SK-N-SH (cell line): Measurements from ENCODE around the gene SLC38A8.

Source experiments
- EP300 ChIP-seq, 2 experiments: IDR thresholded peaks; 2 replicates each; pipeline versions ENCODE4 v1.4.0 to v1.6.1; 2012; ENCODE audit warnings: borderline replicate concordance in 1 of 2, low read depth in 1 of 2, low read length in 1 of 2
- EZH2phosphoT487 ChIP-seq: fragments of 200-600 bp; sonication (generic); IDR thresholded peaks from 2 replicates; pipeline ENCODE4 v1.6.1; 2017; ENCODE audit warnings: low read depth, mixed run types, mild to moderate bottlenecking, antibody characterized with exemption, moderate library complexity, borderline replicate concordance
- MXI1 ChIP-seq: IDR thresholded peaks from 2 replicates; pipeline ENCODE4 v1.6.1; 2012; ENCODE audit warnings: mild to moderate bottlenecking, low read depth, low read length, improper control_type of control experiment
- POLR2AphosphoS5 ChIP-seq: IDR thresholded peaks from 2 replicates; pipeline ENCODE4 v1.6.1; 2012; ENCODE audit warnings: low read depth, low read length
- RAD21 ChIP-seq: IDR thresholded peaks from 2 replicates; pipeline ENCODE4 v1.6.1; 2012; ENCODE audit warnings: mild to moderate bottlenecking, low read length
- RXRA ChIP-seq: IDR thresholded peaks from 2 replicates; pipeline ENCODE4 v1.4.0; 2012; ENCODE audit warnings: low read depth, mild to moderate bottlenecking, borderline replicate concordance
- SIN3A ChIP-seq: IDR thresholded peaks from 2 replicates; pipeline ENCODE4 v1.6.1; 2012; ENCODE audit warnings: low read depth, mild to moderate bottlenecking, low read length, moderate library complexity, borderline replicate concordance
- TAF1 ChIP-seq: IDR thresholded peaks from 2 replicates; pipeline ENCODE4 v1.6.1; 2012; ENCODE audit warnings: low read depth, mild to moderate bottlenecking, low read length, moderate library complexity, borderline replicate concordance
- YY1 ChIP-seq: IDR thresholded peaks from 2 replicates; pipeline ENCODE4 v1.4.0; 2012; ENCODE audit warnings: low read depth, mild to moderate bottlenecking
- TF ChIP-seq, protein P1 (sequence below): fragments of 200-600 bp; sonication (generic); IDR thresholded peaks from 2 replicates; pipeline ENCODE4 v1.6.1; 2017; ENCODE audit warnings: antibody characterized with exemption, mild to moderate bottlenecking, moderate library complexity
- TF ChIP-seq, protein P2 (sequence below): IDR thresholded peaks from 2 replicates; pipeline ENCODE4 v1.6.1; 2012; ENCODE audit warnings: mild to moderate bottlenecking, low read depth, low read length, moderate library complexity
- TF ChIP-seq, protein P3 (sequence below): fragments of 150-350 bp; IDR thresholded peaks from 2 replicates; pipeline ENCODE4 v1.6.1; 2017; ENCODE audit warnings: antibody characterized with exemption, low read length, low read depth, borderline replicate concordance
- TF ChIP-seq, protein P4 (sequence below): IDR thresholded peaks from 2 replicates; pipeline ENCODE4 v1.4.0; 2012; ENCODE audit warnings: low read depth, borderline replicate concordance
- TF ChIP-seq, protein P5 (sequence below): IDR thresholded peaks from 2 replicates; pipeline ENCODE4 v1.4.0; 2012; ENCODE audit warnings: low read depth, borderline replicate concordance

DNA sequence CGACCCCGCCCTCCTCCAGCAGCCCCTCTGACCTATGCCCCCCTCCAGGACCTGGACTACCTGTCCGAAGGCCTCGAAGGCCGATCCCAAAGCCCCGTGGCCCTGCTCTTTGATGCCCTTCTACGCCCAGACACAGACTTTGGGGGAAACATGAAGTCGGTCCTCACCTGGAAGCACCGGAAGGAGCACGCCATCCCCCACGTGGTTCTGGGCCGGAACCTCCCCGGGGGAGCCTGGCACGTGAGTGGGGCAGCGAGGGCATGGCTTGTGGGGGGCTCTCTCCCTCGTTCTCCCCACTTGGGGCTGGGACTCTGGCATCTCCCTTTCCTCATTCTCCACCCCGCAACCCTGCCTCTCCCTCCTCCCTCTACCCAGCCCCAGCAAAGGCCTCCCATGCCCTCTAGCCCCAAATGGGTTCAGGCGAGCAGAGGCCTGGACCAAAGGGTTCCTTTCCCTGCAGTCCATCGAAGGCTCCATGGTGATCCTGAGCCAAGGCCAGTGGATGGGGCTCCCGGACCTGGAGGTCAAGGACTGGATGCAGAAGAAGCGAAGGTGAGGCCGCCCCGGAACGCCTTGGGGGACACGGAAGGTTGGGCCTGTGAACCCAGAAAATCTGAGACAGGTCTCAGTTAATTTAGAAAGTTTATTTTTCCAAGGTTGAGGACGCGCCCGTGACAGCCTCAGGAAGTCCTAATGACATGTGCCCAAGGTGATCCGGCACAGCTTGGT, 81.9 kb downstream of the SLC38A8 start:
- TF ChIP-seq TAF1 (no peak), RXRA (no peak), MXI1 (no peak), YY1 (no peak), EZH2phosphoT487 (no peak), EP300 (IDR thresholded peaks at IDR 0.05; ENCODE audit: borderline replicate concordance in 1 of 2, low read depth in 1 of 2, low read length in 1 of 2) (no peak), POLR2AphosphoS5 (no peak), SIN3A (no peak), RAD21 (no peak)
- TF ChIP-seq, protein P1, sequence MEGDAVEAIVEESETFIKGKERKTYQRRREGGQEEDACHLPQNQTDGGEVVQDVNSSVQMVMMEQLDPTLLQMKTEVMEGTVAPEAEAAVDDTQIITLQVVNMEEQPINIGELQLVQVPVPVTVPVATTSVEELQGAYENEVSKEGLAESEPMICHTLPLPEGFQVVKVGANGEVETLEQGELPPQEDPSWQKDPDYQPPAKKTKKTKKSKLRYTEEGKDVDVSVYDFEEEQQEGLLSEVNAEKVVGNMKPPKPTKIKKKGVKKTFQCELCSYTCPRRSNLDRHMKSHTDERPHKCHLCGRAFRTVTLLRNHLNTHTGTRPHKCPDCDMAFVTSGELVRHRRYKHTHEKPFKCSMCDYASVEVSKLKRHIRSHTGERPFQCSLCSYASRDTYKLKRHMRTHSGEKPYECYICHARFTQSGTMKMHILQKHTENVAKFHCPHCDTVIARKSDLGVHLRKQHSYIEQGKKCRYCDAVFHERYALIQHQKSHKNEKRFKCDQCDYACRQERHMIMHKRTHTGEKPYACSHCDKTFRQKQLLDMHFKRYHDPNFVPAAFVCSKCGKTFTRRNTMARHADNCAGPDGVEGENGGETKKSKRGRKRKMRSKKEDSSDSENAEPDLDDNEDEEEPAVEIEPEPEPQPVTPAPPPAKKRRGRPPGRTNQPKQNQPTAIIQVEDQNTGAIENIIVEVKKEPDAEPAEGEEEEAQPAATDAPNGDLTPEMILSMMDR: no peak
- TF ChIP-seq, protein P2, sequence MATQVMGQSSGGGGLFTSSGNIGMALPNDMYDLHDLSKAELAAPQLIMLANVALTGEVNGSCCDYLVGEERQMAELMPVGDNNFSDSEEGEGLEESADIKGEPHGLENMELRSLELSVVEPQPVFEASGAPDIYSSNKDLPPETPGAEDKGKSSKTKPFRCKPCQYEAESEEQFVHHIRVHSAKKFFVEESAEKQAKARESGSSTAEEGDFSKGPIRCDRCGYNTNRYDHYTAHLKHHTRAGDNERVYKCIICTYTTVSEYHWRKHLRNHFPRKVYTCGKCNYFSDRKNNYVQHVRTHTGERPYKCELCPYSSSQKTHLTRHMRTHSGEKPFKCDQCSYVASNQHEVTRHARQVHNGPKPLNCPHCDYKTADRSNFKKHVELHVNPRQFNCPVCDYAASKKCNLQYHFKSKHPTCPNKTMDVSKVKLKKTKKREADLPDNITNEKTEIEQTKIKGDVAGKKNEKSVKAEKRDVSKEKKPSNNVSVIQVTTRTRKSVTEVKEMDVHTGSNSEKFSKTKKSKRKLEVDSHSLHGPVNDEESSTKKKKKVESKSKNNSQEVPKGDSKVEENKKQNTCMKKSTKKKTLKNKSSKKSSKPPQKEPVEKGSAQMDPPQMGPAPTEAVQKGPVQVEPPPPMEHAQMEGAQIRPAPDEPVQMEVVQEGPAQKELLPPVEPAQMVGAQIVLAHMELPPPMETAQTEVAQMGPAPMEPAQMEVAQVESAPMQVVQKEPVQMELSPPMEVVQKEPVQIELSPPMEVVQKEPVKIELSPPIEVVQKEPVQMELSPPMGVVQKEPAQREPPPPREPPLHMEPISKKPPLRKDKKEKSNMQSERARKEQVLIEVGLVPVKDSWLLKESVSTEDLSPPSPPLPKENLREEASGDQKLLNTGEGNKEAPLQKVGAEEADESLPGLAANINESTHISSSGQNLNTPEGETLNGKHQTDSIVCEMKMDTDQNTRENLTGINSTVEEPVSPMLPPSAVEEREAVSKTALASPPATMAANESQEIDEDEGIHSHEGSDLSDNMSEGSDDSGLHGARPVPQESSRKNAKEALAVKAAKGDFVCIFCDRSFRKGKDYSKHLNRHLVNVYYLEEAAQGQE: no peak
- TF ChIP-seq, protein P3, sequence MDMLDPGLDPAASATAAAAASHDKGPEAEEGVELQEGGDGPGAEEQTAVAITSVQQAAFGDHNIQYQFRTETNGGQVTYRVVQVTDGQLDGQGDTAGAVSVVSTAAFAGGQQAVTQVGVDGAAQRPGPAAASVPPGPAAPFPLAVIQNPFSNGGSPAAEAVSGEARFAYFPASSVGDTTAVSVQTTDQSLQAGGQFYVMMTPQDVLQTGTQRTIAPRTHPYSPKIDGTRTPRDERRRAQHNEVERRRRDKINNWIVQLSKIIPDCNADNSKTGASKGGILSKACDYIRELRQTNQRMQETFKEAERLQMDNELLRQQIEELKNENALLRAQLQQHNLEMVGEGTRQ: no peak
- TF ChIP-seq, protein P4, sequence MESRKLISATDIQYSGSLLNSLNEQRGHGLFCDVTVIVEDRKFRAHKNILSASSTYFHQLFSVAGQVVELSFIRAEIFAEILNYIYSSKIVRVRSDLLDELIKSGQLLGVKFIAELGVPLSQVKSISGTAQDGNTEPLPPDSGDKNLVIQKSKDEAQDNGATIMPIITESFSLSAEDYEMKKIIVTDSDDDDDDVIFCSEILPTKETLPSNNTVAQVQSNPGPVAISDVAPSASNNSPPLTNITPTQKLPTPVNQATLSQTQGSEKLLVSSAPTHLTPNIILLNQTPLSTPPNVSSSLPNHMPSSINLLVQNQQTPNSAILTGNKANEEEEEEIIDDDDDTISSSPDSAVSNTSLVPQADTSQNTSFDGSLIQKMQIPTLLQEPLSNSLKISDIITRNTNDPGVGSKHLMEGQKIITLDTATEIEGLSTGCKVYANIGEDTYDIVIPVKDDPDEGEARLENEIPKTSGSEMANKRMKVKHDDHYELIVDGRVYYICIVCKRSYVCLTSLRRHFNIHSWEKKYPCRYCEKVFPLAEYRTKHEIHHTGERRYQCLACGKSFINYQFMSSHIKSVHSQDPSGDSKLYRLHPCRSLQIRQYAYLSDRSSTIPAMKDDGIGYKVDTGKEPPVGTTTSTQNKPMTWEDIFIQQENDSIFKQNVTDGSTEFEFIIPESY: no peak
- TF ChIP-seq, protein P5, sequence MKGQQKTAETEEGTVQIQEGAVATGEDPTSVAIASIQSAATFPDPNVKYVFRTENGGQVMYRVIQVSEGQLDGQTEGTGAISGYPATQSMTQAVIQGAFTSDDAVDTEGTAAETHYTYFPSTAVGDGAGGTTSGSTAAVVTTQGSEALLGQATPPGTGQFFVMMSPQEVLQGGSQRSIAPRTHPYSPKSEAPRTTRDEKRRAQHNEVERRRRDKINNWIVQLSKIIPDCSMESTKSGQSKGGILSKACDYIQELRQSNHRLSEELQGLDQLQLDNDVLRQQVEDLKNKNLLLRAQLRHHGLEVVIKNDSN: no peak
